ENCODE data around the gene FMN1.

DNA sequence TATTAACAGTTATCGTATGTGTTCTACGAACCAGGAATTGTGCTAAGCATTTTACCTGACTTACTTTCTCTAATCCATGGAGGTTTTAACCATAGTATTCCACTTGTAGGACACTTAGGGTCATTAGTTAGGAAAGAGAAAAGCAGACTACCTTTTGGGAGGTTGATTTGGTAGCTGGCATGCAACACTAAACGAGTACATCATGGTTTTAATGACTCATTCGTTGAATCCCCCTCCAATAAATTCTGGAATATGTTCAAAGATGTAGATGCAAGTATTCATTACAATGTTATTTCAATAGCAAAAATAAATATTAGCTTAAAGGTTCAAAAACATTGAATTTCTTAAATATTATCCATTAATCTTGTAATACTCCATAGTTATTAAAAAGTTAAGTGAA is 162.5 kb downstream of the FMN1 start:
- TF ChIP-seq, protein P1, sequence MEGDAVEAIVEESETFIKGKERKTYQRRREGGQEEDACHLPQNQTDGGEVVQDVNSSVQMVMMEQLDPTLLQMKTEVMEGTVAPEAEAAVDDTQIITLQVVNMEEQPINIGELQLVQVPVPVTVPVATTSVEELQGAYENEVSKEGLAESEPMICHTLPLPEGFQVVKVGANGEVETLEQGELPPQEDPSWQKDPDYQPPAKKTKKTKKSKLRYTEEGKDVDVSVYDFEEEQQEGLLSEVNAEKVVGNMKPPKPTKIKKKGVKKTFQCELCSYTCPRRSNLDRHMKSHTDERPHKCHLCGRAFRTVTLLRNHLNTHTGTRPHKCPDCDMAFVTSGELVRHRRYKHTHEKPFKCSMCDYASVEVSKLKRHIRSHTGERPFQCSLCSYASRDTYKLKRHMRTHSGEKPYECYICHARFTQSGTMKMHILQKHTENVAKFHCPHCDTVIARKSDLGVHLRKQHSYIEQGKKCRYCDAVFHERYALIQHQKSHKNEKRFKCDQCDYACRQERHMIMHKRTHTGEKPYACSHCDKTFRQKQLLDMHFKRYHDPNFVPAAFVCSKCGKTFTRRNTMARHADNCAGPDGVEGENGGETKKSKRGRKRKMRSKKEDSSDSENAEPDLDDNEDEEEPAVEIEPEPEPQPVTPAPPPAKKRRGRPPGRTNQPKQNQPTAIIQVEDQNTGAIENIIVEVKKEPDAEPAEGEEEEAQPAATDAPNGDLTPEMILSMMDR (IDR thresholded peaks at IDR 0.05), result no peak
- no peak for TF ChIP-seq POLR2A (IDR thresholded peaks at IDR 0.05)

Measured in esophagus squamous epithelium (tissue), 4 donors.